Ascending aorta (tissue), 2 donors: ENCODE data around the gene IL22RA2. TPM values are rescaled to one million over a fixed set of nuclear protein-coding genes. Genes with fewer than 3 reads are reported as not detected.

Source experiments
- DNase-seq, 2 donors: peaks; one replicate each; pipeline ENCODE4 v3.0.0-alpha.2; 2019; ENCODE audit warnings: low spot score in 2 of 2
- H3K27ac ChIP-seq, 2 donors: fragments of 200-600 bp; sonication (generic); one replicate each; pipeline ENCODE4 v1.5.1; 2016 to 2017; ENCODE audit warnings: mild to moderate bottlenecking in 1 of 2
- H3K27me3 ChIP-seq: fragments of 200-600 bp; sonication (generic); one replicate; pipeline ENCODE4 v1.5.1; 2017
- H3K36me3 ChIP-seq, 2 donors: fragments of 200-600 bp; sonication (generic); one replicate each; pipeline ENCODE4 v1.5.1; 2016
- H3K4me1 ChIP-seq, 2 donors: fragments of 200-600 bp; sonication (generic); one replicate each; pipeline ENCODE4 v1.5.1; 2016 to 2017; ENCODE audit warnings: mild to moderate bottlenecking in 1 of 2
- H3K4me3 ChIP-seq, 2 donors: fragments of 200-600 bp; sonication (generic); one replicate each; pipeline ENCODE4 v1.5.1; 2016 to 2017; ENCODE audit warnings: mild to moderate bottlenecking in 1 of 2
- H3K9me3 ChIP-seq, 2 donors: fragments of 200-600 bp; sonication (generic); one replicate each; pipeline ENCODE4 v1.5.1; 2016
- intact Hi-C: fragments of 100-400 bp; cut with DNase I; formaldehyde crosslinking; loops from one replicate; pipeline ENCODE4 v1.15.1; 2023
- total RNA-seq: library from RNA; depleted of rRNA; stranded (reverse); fragments of >200 nt; gene quantifications from one replicate; pipeline ENCODE4 v1.1.0, GENCODE V29; 2016
- TF ChIP-seq, protein P1 (sequence below), 3 experiments: fragments of 200-600 bp in 2 of 3; fragments of 450-650 bp in 1 of 3; sonication (generic) in 2 of 3; IDR thresholded peaks; one replicate each; pipeline ENCODE4 v1.5.1; 2016 to 2019; ENCODE audit warnings: antibody characterized with exemption in 3 of 3, mild to moderate bottlenecking in 1 of 3, moderate library complexity in 1 of 3

IL22RA2 gene, protein sequence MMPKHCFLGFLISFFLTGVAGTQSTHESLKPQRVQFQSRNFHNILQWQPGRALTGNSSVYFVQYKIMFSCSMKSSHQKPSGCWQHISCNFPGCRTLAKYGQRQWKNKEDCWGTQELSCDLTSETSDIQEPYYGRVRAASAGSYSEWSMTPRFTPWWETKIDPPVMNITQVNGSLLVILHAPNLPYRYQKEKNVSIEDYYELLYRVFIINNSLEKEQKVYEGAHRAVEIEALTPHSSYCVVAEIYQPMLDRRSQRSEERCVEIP
- not detected for total RNA-seq

- TF ChIP-seq, protein P1, sequence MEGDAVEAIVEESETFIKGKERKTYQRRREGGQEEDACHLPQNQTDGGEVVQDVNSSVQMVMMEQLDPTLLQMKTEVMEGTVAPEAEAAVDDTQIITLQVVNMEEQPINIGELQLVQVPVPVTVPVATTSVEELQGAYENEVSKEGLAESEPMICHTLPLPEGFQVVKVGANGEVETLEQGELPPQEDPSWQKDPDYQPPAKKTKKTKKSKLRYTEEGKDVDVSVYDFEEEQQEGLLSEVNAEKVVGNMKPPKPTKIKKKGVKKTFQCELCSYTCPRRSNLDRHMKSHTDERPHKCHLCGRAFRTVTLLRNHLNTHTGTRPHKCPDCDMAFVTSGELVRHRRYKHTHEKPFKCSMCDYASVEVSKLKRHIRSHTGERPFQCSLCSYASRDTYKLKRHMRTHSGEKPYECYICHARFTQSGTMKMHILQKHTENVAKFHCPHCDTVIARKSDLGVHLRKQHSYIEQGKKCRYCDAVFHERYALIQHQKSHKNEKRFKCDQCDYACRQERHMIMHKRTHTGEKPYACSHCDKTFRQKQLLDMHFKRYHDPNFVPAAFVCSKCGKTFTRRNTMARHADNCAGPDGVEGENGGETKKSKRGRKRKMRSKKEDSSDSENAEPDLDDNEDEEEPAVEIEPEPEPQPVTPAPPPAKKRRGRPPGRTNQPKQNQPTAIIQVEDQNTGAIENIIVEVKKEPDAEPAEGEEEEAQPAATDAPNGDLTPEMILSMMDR (IDR thresholded peaks at IDR 0.05) = no peak
- Histone ChIP-seq H3K4me3 (no peak within 1 kb of the TSS), H3K36me3 (no peaks in the 10 kb centered on the region), H3K27me3 (no peaks in the 10 kb centered on the region), H3K4me1 (no peaks in the 10 kb centered on the region), H3K27ac (no peak within 1 kb of the TSS), H3K9me3 (no peaks in the 10 kb centered on the region)
- DNase-seq = no peak
- intact Hi-C loops = no loop called here
Measured at GRCh38 chr6:137173501-137173900, at the start of gene IL22RA2. Gene IL22RA2, minus strand, starts transcription at chr6:137173644. Its CDS starts 11,895 bp downstream, at chr6:137161749.

GRCh38 chr6:137222381-137222780 is 48.9 kb upstream of the IL22RA2 start:
- H3K27ac ChIP-seq = peak overlapping the region; percentile 54 to 81
- intact Hi-C loops = loop anchor here (2.0 to 10.0 kb wide), 2 partner anchors 616 to 638 kb away; no protein-coding TSS in a partner anchor
- H3K9me3 ChIP-seq = no peaks in the 10 kb centered on the region
- H3K27me3 ChIP-seq = no peaks in the 10 kb centered on the region
- peak overlapping the region in 1 of 2 donors; percentile 32 for H3K4me3 ChIP-seq
- no peaks in the 10 kb centered on the region for H3K36me3 ChIP-seq
- peaks cover 2 to 34% of the 10 kb centered on the region in 2 donors for H3K4me1 ChIP-seq
- no peak for DNase-seq
- TF ChIP-seq, protein P1 (IDR thresholded peaks at IDR 0.05) = no peak

DNA sequence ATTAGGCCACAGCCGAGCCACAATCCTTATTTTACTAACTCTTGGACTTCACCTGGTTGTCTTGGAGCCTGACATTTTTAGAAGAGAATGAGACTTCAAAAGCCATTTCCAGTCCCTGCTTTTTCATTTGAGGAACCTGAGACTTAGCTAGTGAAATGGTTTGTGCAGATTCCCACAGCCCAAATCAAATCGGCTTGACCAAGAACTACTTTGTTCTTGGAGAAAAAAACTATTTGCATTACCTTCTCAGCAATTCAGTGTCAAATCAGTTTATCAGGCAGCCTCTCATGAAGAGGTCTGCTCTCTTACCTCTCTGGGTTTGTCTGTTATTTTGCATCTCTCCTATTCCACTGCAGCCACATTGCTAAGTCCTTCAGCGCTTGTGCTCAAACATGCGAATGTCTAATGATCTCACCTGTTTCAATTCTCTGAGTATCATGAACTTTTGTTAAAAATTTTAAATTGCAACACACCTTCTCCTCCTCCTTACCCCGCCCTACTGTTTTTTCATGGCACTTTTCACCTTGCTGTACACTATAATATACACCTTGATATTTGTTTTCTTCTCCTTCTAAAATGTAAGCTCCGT is 46.3 kb upstream of the IL22RA2 start:
- DNase-seq = no peak
- H3K4me3 ChIP-seq = peak overlapping the region; percentile 87 to 93
- H3K36me3 ChIP-seq = no peaks in the 10 kb centered on the region
- H3K4me1 ChIP-seq = peaks cover 2 to 43% of the 10 kb centered on the region in 2 donors
- H3K9me3 ChIP-seq = no peaks in the 10 kb centered on the region
- no peaks in the 10 kb centered on the region for H3K27me3 ChIP-seq
- peak overlapping the region; percentile 99 for H3K27ac ChIP-seq
- intact Hi-C loops = loop anchor here (2.0 to 10.0 kb wide), 6 partner anchors 93 to 1725 kb away; partner anchors contain the start of genes AHI1, BCLAF1, PEX7 and TNFAIP3
- TF ChIP-seq, protein P1 (IDR thresholded peaks at IDR 0.05) = no peak

- Histone ChIP-seq H3K4me1 (peaks cover 6 to 46% of the 10 kb centered on the region in 2 donors), H3K36me3 (no peaks in the 10 kb centered on the region), H3K27me3 (no peaks in the 10 kb centered on the region), H3K9me3 (no peaks in the 10 kb centered on the region), H3K4me3 (peak within 1 kb of the TSS; percentile 87 to 93), H3K27ac (peak within 1 kb of the TSS; percentile 99)
- peak; percentile 82 to 98 for DNase-seq
- TF ChIP-seq, protein P1 (IDR thresholded peaks at IDR 0.05) = peak in 1 of 3 experiments; percentile 2
- intact Hi-C loops = loop anchor here (2.0 to 10.0 kb wide), 5 partner anchors 93 to 1724 kb away; partner anchors contain the start of genes AHI1, BCLAF1, PEX7 and TNFAIP3
Measured at GRCh38 chr6:137218917-137219663, 45.6 kb upstream of the IL22RA2 start, which contains the start of gene IFNGR1. Gene IFNGR1, minus strand, starts transcription at chr6:137219385. Its CDS starts 58 bp downstream, at chr6:137219327.

GRCh38 chr6:137218473-137218916 is 45.1 kb upstream of the IL22RA2 start:
- Histone ChIP-seq H3K36me3 (no peaks in the 10 kb centered on the region), H3K4me1 (peaks cover 6 to 49% of the 10 kb centered on the region in 2 donors), H3K27ac (peak overlapping the region; percentile 99), H3K4me3 (peak overlapping the region; percentile 87 to 93), H3K9me3 (no peaks in the 10 kb centered on the region), H3K27me3 (no peaks in the 10 kb centered on the region)
- TF ChIP-seq, protein P1 (IDR thresholded peaks at IDR 0.05) = no peak
- intact Hi-C loops = loop anchor here (2.0 to 10.0 kb wide), 5 partner anchors 94 to 1724 kb away; partner anchors contain the start of genes AHI1, BCLAF1, PEX7 and TNFAIP3
- DNase-seq = peak; percentile 14 to 85
